BJ (cell line): Measurements from ENCODE around the gene IGSF23. TPM values are rescaled to one million over a fixed set of nuclear protein-coding genes. Genes with fewer than 3 reads are reported as not detected.

Experiments
- CTCF ChIA-PET: fragments of 350-600 bp; formaldehyde crosslinking; extraction: SDS; loops from one replicate; lab custom pipeline; 2021; ENCODE audit warnings: antibody characterized with exemption, inconsistent platforms; lab: Yijun Ruan, JAX
- POLR2A ChIA-PET: fragments of 300-600 bp; sonication (Branson Sonifier 250); formaldehyde crosslinking; extraction: SDS; loops from one replicate; lab custom pipeline; 2021; ENCODE audit warnings: antibody characterized with exemption; lab: Charles Lee
- DNase-seq: peaks from one replicate; pipeline ENCODE4 v3.0.0-alpha.2; 2011; ENCODE audit warnings: low read depth
- H3K27me3 ChIP-seq: 2 replicates; pipeline ENCODE4 v1.6.0; 2011; ENCODE audit warnings: low read length; ENCODE audit not compliant: control insufficient read depth, insufficient read depth
- H3K36me3 ChIP-seq: 2 replicates; pipeline ENCODE4 v1.5.1; 2011; ENCODE audit warnings: low read length; ENCODE audit not compliant: control insufficient read depth, insufficient read depth
- H3K4me3 ChIP-seq: 2 replicates; pipeline ENCODE4 v1.5.1; 2011; ENCODE audit warnings: low read depth, mild to moderate bottlenecking, control low read depth, low read length
- CTCF ChIP-seq: IDR thresholded peaks from 2 replicates; pipeline ENCODE4 v1.5.1; 2011; ENCODE audit warnings: low read depth, mild to moderate bottlenecking, control low read depth, inconsistent platforms, low read length, moderate library complexity; ENCODE audit not compliant: insufficient read depth
- polyA plus RNA-seq: library from polyadenylated mRNA; depleted of rRNA; stranded (reverse); fragments of >200 nt; gene quantifications from 2 replicates; pipeline ENCODE4 v1.2.3, GENCODE V29; 2011

IGSF23 gene
- polyA plus RNA-seq, 1 experiment: 0.21 TPM

GRCh38 chr19:44662691-44663385 lies 49.5 kb downstream of the IGSF23 start:
- no peak for TF ChIP-seq CTCF
- Histone ChIP-seq H3K36me3 (peaks cover 32% of the 10 kb centered on the region), H3K4me3 (no peak overlapping the region), H3K27me3 (no peaks in the 10 kb centered on the region)
- ChIA-PET CTCF (interaction anchor here (0.7 to 2.7 kb wide), 12 partner anchors 8 to 289 kb away, joined by 3 to 23 read pairs (median 3); partner anchors contain the start of gene CEACAM19), POLR2A (no interaction called here)
- no peak for DNase-seq

- ChIA-PET POLR2A (interaction anchor here (0.5 to 0.6 kb wide), 2 partner anchors 9 to 99 kb away, joined by 3 to 4 read pairs; no protein-coding TSS in a partner anchor), CTCF (interaction anchor here (0.5 to 2.7 kb wide), 7 partner anchors 10 to 164 kb away, joined by 3 to 23 read pairs (median 3); no protein-coding TSS in a partner anchor)
- H3K4me3 ChIP-seq: no peak overlapping the region
- H3K27me3 ChIP-seq: no peaks in the 10 kb centered on the region
- no peak for TF ChIP-seq CTCF
- DNase-seq: no peak
- H3K36me3 ChIP-seq: peaks cover 25% of the 10 kb centered on the region
These were observed 50.6 kb downstream of the IGSF23 start for GRCh38 chr19:44663996-44664395.

- TF ChIP-seq CTCF: no peak
- Histone ChIP-seq H3K27me3 (no peaks in the 10 kb centered on the region), H3K4me3 (no peak overlapping the region), H3K36me3 (peaks cover 19% of the 10 kb centered on the region)
- DNase-seq: no peak
- ChIA-PET CTCF (interaction anchor here (0.6 kb wide), 1 partner anchor 17 kb away, joined by 3 read pairs; no protein-coding TSS in a partner anchor), POLR2A (no interaction called here)
These were observed 51.6 kb downstream of the IGSF23 start for GRCh38 chr19:44664976-44665375.

GRCh38 chr19:44666852-44667556 lies 53.6 kb downstream of the IGSF23 start:
- peaks cover 6% of the 10 kb centered on the region for H3K36me3 ChIP-seq
- ChIA-PET CTCF (interaction anchor here (0.6 kb wide), 1 partner anchor 26 kb away, joined by 3 read pairs; no protein-coding TSS in a partner anchor), POLR2A (no interaction called here)
- TF ChIP-seq CTCF: no peak
- no peak overlapping the region for H3K4me3 ChIP-seq
- DNase-seq: no peak
- no peaks in the 10 kb centered on the region for H3K27me3 ChIP-seq
